HepG2 (cell line): Measurements from ENCODE around the gene DAZAP1. TPM values are rescaled to one million over a fixed set of nuclear protein-coding genes. Genes with fewer than 3 reads are reported as not detected.

Experiments
- ATAC-seq: fragments of 200-7000 bp; cut with Tn5 transposase; 3 replicates; pipeline ENCODE4 v1.9.1; 2020; ENCODE audit warnings: mild to moderate bottlenecking, moderate library complexity
- BruUV-seq: library from RNA; stranded (reverse); fragments of 400-500 nt; replicated peaks from 2 replicates; lab custom pipeline; 2021; lab: Mats Ljungman, UMichigan
- CTCF ChIA-PET: fragments of 300-600 bp; formaldehyde crosslinking; extraction: SDS; loops from one replicate; lab custom pipeline; 2021; ENCODE audit warnings: low total read pairs, inconsistent platforms, low intra/inter-chr PET ratio; lab: Yijun Ruan, JAX
- POLR2A ChIA-PET: fragments of 350-600 bp; sonication (Branson Sonifier 250); formaldehyde crosslinking; loops from one replicate; lab custom pipeline; 2020; ENCODE audit warnings: antibody characterized with exemption, inconsistent platforms; lab: Yijun Ruan, JAX
- DNase-seq: peaks from one replicate; pipeline ENCODE4 v3.0.0-alpha.2; 2015; ENCODE audit warnings: low spot score
- FAIRE-seq: peaks from 3 replicates; lab custom pipeline; 2011; peaks lifted over from hg19 to GRCh38; lab: Jason Lieb, UNC
- H2AFZ ChIP-seq: one replicate; pipeline ENCODE4 v1.6.1; 2011; ENCODE audit warnings: low read length, inconsistent platforms
- H3K27ac ChIP-seq: fragments of 300-600 bp; 3 replicates; pipeline ENCODE4 v1.8.0; 2011; ENCODE audit warnings: mixed run types, mild to moderate bottlenecking, mixed read lengths, low read length, inconsistent platforms; ENCODE audit not compliant: insufficient read depth; ENCODE audit errors: extremely low read length
- H3K27me3 ChIP-seq, 2 experiments: fragments of 200-600 bp in 1 of 2; 2 replicates in 1 of 2; 3 replicates in 1 of 2; pipeline versions ENCODE4 v1.6.0 to v1.8.0; 2011; ENCODE audit warnings: low read length in 2 of 2, mild to moderate bottlenecking in 2 of 2, moderate library complexity in 2 of 2, inconsistent platforms in 1 of 2; ENCODE audit not compliant: insufficient read depth in 2 of 2, control insufficient read depth in 1 of 2
- H3K36me3 ChIP-seq, 2 experiments: fragments of 200-600 bp in 1 of 2; replicated peaks in 1 of 2; 2 replicates in 1 of 2; 3 replicates in 1 of 2; pipeline versions ENCODE4 v1.5.1 to v1.8.0; 2011; ENCODE audit warnings: low read length in 2 of 2, inconsistent platforms in 1 of 2; ENCODE audit not compliant: insufficient read depth in 2 of 2, control insufficient read depth in 1 of 2
- H3K4me1 ChIP-seq: 2 replicates; pipeline ENCODE4 v1.5.1; 2012; ENCODE audit warnings: low read length, inconsistent platforms; ENCODE audit not compliant: insufficient read depth
- H3K4me2 ChIP-seq: 2 replicates; pipeline ENCODE4 v1.6.0; 2011; ENCODE audit warnings: low read depth, low read length, inconsistent platforms
- H3K4me3 ChIP-seq, 3 experiments: fragments of 200-600 bp in 1 of 3; sonication (generic), shearing (Covaris generic) in 1 of 3; replicated peaks in 1 of 3; 2 replicates each; pipeline ENCODE4 v1.5.1; 2011 to 2016; ENCODE audit warnings: low read length in 3 of 3, inconsistent platforms in 2 of 3, low read depth in 2 of 3, mild to moderate bottlenecking in 2 of 3, control low read depth in 1 of 3, mixed read lengths in 1 of 3; ENCODE audit not compliant: insufficient read depth in 1 of 3
- H3K79me2 ChIP-seq: one replicate; pipeline ENCODE4 v1.6.1; 2011; ENCODE audit warnings: low read length, inconsistent platforms; ENCODE audit not compliant: insufficient read depth
- H3K9ac ChIP-seq: 2 replicates; pipeline ENCODE4 v1.6.0; 2011; ENCODE audit warnings: mild to moderate bottlenecking, low read depth, low read length, inconsistent platforms; ENCODE audit not compliant: insufficient read depth
- H3K9me3 ChIP-seq: 2 replicates; pipeline ENCODE4 v1.5.1; 2012; ENCODE audit warnings: mild to moderate bottlenecking, low read length
- H4K20me1 ChIP-seq: 2 replicates; pipeline ENCODE4 v1.6.0; 2011; ENCODE audit warnings: inconsistent platforms, mild to moderate bottlenecking, low read length, moderate library complexity; ENCODE audit not compliant: insufficient read depth
- ATRX ChIP-seq: sonication (generic); formaldehyde crosslinking; IDR thresholded peaks from 2 replicates; pipeline ENCODE4 v1.4.0; 2020; ENCODE audit warnings: missing genetic modification reagents, borderline replicate concordance
- CENPT ChIP-seq: sonication (generic); formaldehyde crosslinking; IDR thresholded peaks from 2 replicates; pipeline ENCODE4 v1.8.0; 2022; ENCODE audit warnings: low read depth, mild to moderate bottlenecking, moderate library complexity, missing genetic modification reagents
- E2F5 ChIP-seq: sonication (generic); formaldehyde crosslinking; conservative IDR thresholded peaks from 2 replicates; pipeline ENCODE4 v1.4.0; 2020; ENCODE audit warnings: missing genetic modification reagents
- ETV5 ChIP-seq: IDR thresholded peaks from 2 replicates; pipeline ENCODE4 v1.6.1; 2018; ENCODE audit warnings: missing biosample characterization, missing genetic modification reagents, inconsistent platforms, borderline replicate concordance
- GMEB1 ChIP-seq: sonication (generic); formaldehyde crosslinking; IDR thresholded peaks from 2 replicates; pipeline ENCODE4 v1.5.1; 2020; ENCODE audit warnings: missing genetic modification reagents, mild to moderate bottlenecking, borderline replicate concordance
- HNRNPK ChIP-seq: fragments of 200-400 bp; formaldehyde crosslinking; IDR thresholded peaks from 2 replicates; pipeline ENCODE4 v1.6.1; 2018; ENCODE audit warnings: low read length, low read depth, moderate library complexity, mild to moderate bottlenecking; ENCODE audit not compliant: poor library complexity, severe bottlenecking
- JARID2 ChIP-seq: sonication (generic); formaldehyde crosslinking; IDR thresholded peaks from 2 replicates; pipeline ENCODE4 v1.8.1; 2023; ENCODE audit warnings: missing genetic modification reagents, inconsistent platforms; ENCODE audit not compliant: insufficient replicate concordance
- LCORL ChIP-seq, 2 experiments: fragments of 450-650 bp in 1 of 2; sonication (generic) in 1 of 2; formaldehyde crosslinking in 1 of 2; IDR thresholded peaks; 2 replicates each; pipeline versions ENCODE4 v1.5.0 to v1.6.1; 2017 to 2020; ENCODE audit warnings: antibody characterized with exemption in 1 of 2, missing genetic modification reagents in 1 of 2
- MLX ChIP-seq: IDR thresholded peaks from 2 replicates; pipeline ENCODE4 v1.6.1; 2016
- MTA1 ChIP-seq: sonication (generic); formaldehyde crosslinking; IDR thresholded peaks from 2 replicates; pipeline ENCODE4 v1.4.0; 2020; ENCODE audit warnings: missing genetic modification reagents, mild to moderate bottlenecking, borderline replicate concordance
- NFKB2 ChIP-seq: sonication (generic); formaldehyde crosslinking; IDR thresholded peaks from 2 replicates; pipeline ENCODE4 v1.4.0; 2020; ENCODE audit warnings: missing genetic modification reagents, borderline replicate concordance
- NR2F1 ChIP-seq, 2 experiments: fragments of 450-650 bp in 1 of 2; formaldehyde crosslinking in 1 of 2; IDR thresholded peaks; 2 replicates each; pipeline versions ENCODE4 v1.5.0 to v1.6.1; 2016 to 2020; ENCODE audit warnings: mild to moderate bottlenecking in 1 of 2, missing compliant biosample characterization in 1 of 2, missing genetic modification reagents in 1 of 2, moderate library complexity in 1 of 2
- POLR2A ChIP-seq, 2 experiments: IDR thresholded peaks; 2 replicates each; pipeline ENCODE4 v1.6.1; 2011; ENCODE audit warnings: low read depth in 2 of 2, low read length in 2 of 2, mild to moderate bottlenecking in 1 of 2, moderate library complexity in 1 of 2; ENCODE audit not compliant: insufficient read depth in 1 of 2
- POLR2G ChIP-seq: fragments of 200-400 bp; formaldehyde crosslinking; IDR thresholded peaks from 2 replicates; pipeline ENCODE4 v1.6.1; 2018; ENCODE audit warnings: mild to moderate bottlenecking, low read depth, low read length, moderate library complexity
- RBAK ChIP-seq: sonication (generic); formaldehyde crosslinking; IDR thresholded peaks from 2 replicates; pipeline ENCODE4 v1.5.1; 2020; ENCODE audit warnings: mild to moderate bottlenecking, missing genetic modification reagents
- ZFY ChIP-seq: sonication (generic); formaldehyde crosslinking; IDR thresholded peaks from 2 replicates; pipeline ENCODE4 v1.4.0; 2020; ENCODE audit warnings: missing genetic modification reagents
- ZGPAT ChIP-seq: IDR thresholded peaks from 2 replicates; pipeline ENCODE4 v1.6.1; 2016; ENCODE audit warnings: mild to moderate bottlenecking
- ZNF121 ChIP-seq: sonication (generic); formaldehyde crosslinking; IDR thresholded peaks from 2 replicates; pipeline ENCODE4 v1.5.0; 2020; ENCODE audit warnings: mild to moderate bottlenecking, missing genetic modification reagents
- ZNF816 ChIP-seq: sonication (generic); formaldehyde crosslinking; IDR thresholded peaks from 2 replicates; pipeline ENCODE4 v1.8.0; 2022; ENCODE audit warnings: missing genetic modification reagents, mild to moderate bottlenecking, borderline replicate concordance
- ZSCAN22 ChIP-seq: sonication (generic); formaldehyde crosslinking; IDR thresholded peaks from 2 replicates; pipeline ENCODE4 v1.4.0; 2020; ENCODE audit warnings: mild to moderate bottlenecking, missing genetic modification reagents
- WGBS: methylation state at CpG from one replicate; pipeline ENCODE4 v1.1.6; 2017; ENCODE audit warnings: low lambda C conversion rate; 5-methylcytosine and 5-hydroxymethylcytosine counted together
- in situ Hi-C: cut with HindIII; loops from 2 replicates; pipeline ENCODE4 v1.10.0; 2017; ENCODE audit warnings: low pct_unique_long_range_greater_than_20kb; ENCODE audit not compliant: extremely low pct_ligation_motif_present
- intact Hi-C: fragments of 100-400 bp; cut with micrococcal nuclease; formaldehyde crosslinking; loops from one replicate; pipeline ENCODE4 v1.10.0; 2022; ENCODE audit not compliant: unreplicated experiment
- polyA plus RNA-seq, 8 experiments: library from polyadenylated mRNA; depleted of rRNA in 3 of 8; stranded (reverse) in 7 of 8; unstranded in 1 of 8; fragments of >200 nt; fragmentation: Illumina TruSeq in 4 of 8; extraction: Trizol in 4 of 8; gene quantifications; 2 replicates each; pipeline versions ENCODE4 v1.2.1 to v1.2.3, GENCODE V29; 2011 to 2016; ENCODE audit warnings: low read depth in 4 of 8, missing spikeins in 1 of 8, mixed read lengths in 1 of 8; ENCODE audit not compliant: insufficient read depth in 1 of 8
- total RNA-seq, 5 experiments: library from RNA; depleted of rRNA; stranded (reverse); fragments of >200 nt; fragmentation: Illumina TruSeq; extraction: Trizol; gene quantifications; 2 replicates each; pipeline ENCODE4 v1.2.3, GENCODE V29; 2016; ENCODE audit warnings: low read depth in 1 of 5

DAZAP1 gene
- total and polyA plus RNA-seq, 2 of the 13 experiments (the other 11 are each of a cell fraction or from before 2014, with no cell fraction given): 63.3 to 79.2 TPM

GRCh38 chr19:1396019-1396767, 11.2 kb upstream of the DAZAP1 start:
- intact Hi-C loops: no loop called here
- Histone ChIP-seq H3K79me2 (no peaks in the 10 kb centered on the region), H3K9ac (no peak overlapping the region), H2AFZ (no peak overlapping the region), H3K4me1 (peaks cover 40% of the 10 kb centered on the region), H3K27ac (no peak overlapping the region), H3K9me3 (no peaks in the 10 kb centered on the region), H4K20me1 (no peaks in the 10 kb centered on the region), H3K4me2 (no peak overlapping the region), H3K36me3 (peaks cover 2 to 10% of the 10 kb centered on the region in 2 experiments; a peak in 2 of 5 replicates), H3K27me3 (no peaks in the 10 kb centered on the region), H3K4me3 (no peak overlapping the region)
- WGBS: 69% methylated on average over 16 of the region's 25 CpGs
- FAIRE-seq (no peak), ATAC-seq (0 out of 3 replicates have a peak, but pooled peaks have one; percentile 1), DNase-seq (no peak)
- BruUV-seq: no TSS peak
- in situ Hi-C loops: no loop called here
- ChIA-PET POLR2A (interaction anchor here (0.7 kb wide), 1 partner anchor 119 kb away, joined by 5 read pairs; no protein-coding TSS in a partner anchor), CTCF (no interaction called here)
- no peak for TF ChIP-seq ZSCAN22 (CRISPR knock-in tag)
- no peak for TF ChIP-seq GMEB1 (CRISPR knock-in tag)
- peak in 1 of 2 experiments; percentile 35; a peak in 1 of 4 replicates for TF ChIP-seq POLR2A (IDR thresholded peaks at IDR 0.05; ENCODE audit: insufficient read depth in 1 of 2, low read depth in 2 of 2, low read length in 2 of 2)
- no peak for TF ChIP-seq ZNF121 (CRISPR knock-in tag)
- no peak for TF ChIP-seq ZNF816 (CRISPR knock-in tag)
- no peak for TF ChIP-seq E2F5
- TF ChIP-seq MTA1: no peak
- TF ChIP-seq ZGPAT: no peak
- no peak for TF ChIP-seq LCORL (IDR thresholded peaks at IDR 0.05)
- 0 out of 2 replicates have a peak, but pooled peaks have one; percentile 7 for TF ChIP-seq LCORL (CRISPR knock-in tag; IDR thresholded peaks at IDR 0.05)
- no peak for TF ChIP-seq MLX (CRISPR knock-in tag)
- TF ChIP-seq NR2F1 (CRISPR knock-in tag; IDR thresholded peaks at IDR 0.05): no peak
- no peak for TF ChIP-seq ETV5 (CRISPR knock-in tag)
- no peak for TF ChIP-seq ZFY
- peak; percentile 74 for TF ChIP-seq CENPT (CRISPR knock-in tag)
- no peak for TF ChIP-seq JARID2 (CRISPR knock-in tag)
- peak; percentile 33 for TF ChIP-seq HNRNPK
- TF ChIP-seq NFKB2 (CRISPR knock-in tag): no peak
- TF ChIP-seq POLR2G: peak; percentile 76
- TF ChIP-seq RBAK: peak; percentile 44; the same call in 1 of the 2 replicates
- no peak for TF ChIP-seq ATRX (CRISPR knock-in tag)
